HEK293 (cell line): Measurements from ENCODE around the gene SGPL1.

Experiments
- CTCF ChIA-PET: fragments of 350-600 bp; formaldehyde crosslinking; extraction: SDS; loops from one replicate; lab custom pipeline; 2021; ENCODE audit warnings: antibody characterized with exemption; lab: Yijun Ruan, JAX
- POLR2A ChIA-PET: fragments of 300-600 bp; formaldehyde crosslinking; extraction: SDS; loops from one replicate; lab custom pipeline; 2020; ENCODE audit warnings: antibody characterized with exemption, inconsistent platforms; lab: Yijun Ruan, JAX
- H3K27ac ChIP-seq: fragments of 200-500 bp; sonication (Bioruptor generic); 2 replicates; pipeline ENCODE4 v1.5.1; 2014; ENCODE audit warnings: low read depth, low read length, control low read depth, inconsistent platforms; ENCODE audit errors: extremely low read depth
- H3K36me3 ChIP-seq, 2 experiments: fragments of 200-500 bp in 1 of 2; sonication (Bioruptor generic) in 1 of 2; 1 replicate in 1 of 2; 2 replicates in 1 of 2; pipeline ENCODE4 v1.5.1; 2014 to 2017; ENCODE audit warnings: inconsistent platforms in 2 of 2, low read length in 2 of 2; ENCODE audit not compliant: control insufficient read depth in 2 of 2, insufficient read depth in 1 of 2
- H3K4me1 ChIP-seq: fragments of 200-500 bp; sonication (Bioruptor generic); 2 replicates; pipeline ENCODE4 v1.5.1; 2014; ENCODE audit warnings: mild to moderate bottlenecking, low read length, inconsistent platforms; ENCODE audit not compliant: control insufficient read depth, insufficient read depth
- H3K4me3 ChIP-seq: 2 replicates; pipeline ENCODE4 v1.5.1; 2011; ENCODE audit warnings: low read depth, mild to moderate bottlenecking, control low read depth, low read length, moderate library complexity
- H3K9me3 ChIP-seq: fragments of 200-500 bp; sonication (Bioruptor generic); 2 replicates; pipeline ENCODE4 v1.5.1; 2014; ENCODE audit warnings: low read depth, low read length, inconsistent platforms; ENCODE audit not compliant: control insufficient read depth, insufficient read depth
- CTCF ChIP-seq: fragments of 450-650 bp; formaldehyde crosslinking; IDR thresholded peaks from 2 replicates; pipeline ENCODE4 v1.5.1; 2016; ENCODE audit warnings: missing biosample characterization, missing genetic modification characterization
- PRDM4 ChIP-seq: fragments of 450-650 bp; formaldehyde crosslinking; IDR thresholded peaks from 2 replicates; pipeline ENCODE4 v1.5.1; 2017; ENCODE audit warnings: missing biosample characterization, missing genetic modification characterization
- PRDM6 ChIP-seq: fragments of 450-650 bp; formaldehyde crosslinking; IDR thresholded peaks from 2 replicates; pipeline ENCODE4 v1.5.1; 2017; ENCODE audit warnings: missing biosample characterization, missing genetic modification characterization
- SALL2 ChIP-seq: fragments of 450-650 bp; formaldehyde crosslinking; IDR thresholded peaks from 2 replicates; pipeline ENCODE4 v1.5.0; 2017; ENCODE audit warnings: missing biosample characterization, mild to moderate bottlenecking, missing genetic modification characterization, borderline replicate concordance
- SCRT1 ChIP-seq: fragments of 450-650 bp; formaldehyde crosslinking; IDR thresholded peaks from 2 replicates; pipeline ENCODE4 v1.5.1; 2016; ENCODE audit warnings: missing biosample characterization, missing genetic modification characterization, borderline replicate concordance
- SCRT2 ChIP-seq: fragments of 450-650 bp; formaldehyde crosslinking; IDR thresholded peaks from 2 replicates; pipeline ENCODE4 v1.5.1; 2016; ENCODE audit warnings: missing biosample characterization, missing genetic modification characterization
- YY1 ChIP-seq: fragments of 450-650 bp; formaldehyde crosslinking; IDR thresholded peaks from 2 replicates; pipeline ENCODE4 v1.5.1; 2018; ENCODE audit warnings: missing biosample characterization, missing genetic modification characterization
- ZBTB11 ChIP-seq: fragments of 450-650 bp; formaldehyde crosslinking; conservative IDR thresholded peaks from 2 replicates; pipeline ENCODE4 v1.5.1; 2016; ENCODE audit warnings: low read depth, missing biosample characterization, missing genetic modification characterization
- ZEB2 ChIP-seq: fragments of 450-650 bp; formaldehyde crosslinking; IDR thresholded peaks from 2 replicates; pipeline ENCODE4 v1.5.1; 2016; ENCODE audit warnings: missing biosample characterization, missing genetic modification characterization
- ZNF138 ChIP-seq: fragments of 450-650 bp; formaldehyde crosslinking; IDR thresholded peaks from 2 replicates; pipeline ENCODE4 v1.5.1; 2016; ENCODE audit warnings: missing biosample characterization, missing genetic modification characterization, borderline replicate concordance
- ZNF221 ChIP-seq: fragments of 450-650 bp; formaldehyde crosslinking; IDR thresholded peaks from 2 replicates; pipeline ENCODE4 v1.5.1; 2017; ENCODE audit warnings: missing biosample characterization, missing genetic modification characterization, borderline replicate concordance
- ZNF391 ChIP-seq: fragments of 450-650 bp; formaldehyde crosslinking; IDR thresholded peaks from 2 replicates; pipeline ENCODE4 v1.5.1; 2016; ENCODE audit warnings: low read depth, missing biosample characterization, missing genetic modification characterization, borderline replicate concordance
- ZNF654 ChIP-seq: fragments of 450-650 bp; formaldehyde crosslinking; IDR thresholded peaks from 2 replicates; pipeline ENCODE4 v1.5.1; 2016; ENCODE audit warnings: low read depth, missing biosample characterization, missing genetic modification characterization
- ZNF707 ChIP-seq: fragments of 450-650 bp; formaldehyde crosslinking; IDR thresholded peaks from 2 replicates; pipeline ENCODE4 v1.5.1; 2016; ENCODE audit warnings: missing biosample characterization, missing genetic modification characterization
- ZNF830 ChIP-seq: fragments of 450-650 bp; IDR thresholded peaks from 2 replicates; pipeline ENCODE4 v1.5.0; 2018; ENCODE audit warnings: missing biosample characterization, missing genetic modification characterization, low read depth, mild to moderate bottlenecking, moderate library complexity
- TF ChIP-seq, protein P1 (sequence below): fragments of 450-650 bp; formaldehyde crosslinking; IDR thresholded peaks from 2 replicates; pipeline ENCODE4 v1.5.1; 2016; ENCODE audit warnings: missing biosample characterization, missing genetic modification characterization

Gene SGPL1

GRCh38 chr10:70902661-70903261 is 87.0 kb downstream of the SGPL1 start:
- no peaks in the 10 kb centered on the region for H3K4me1 ChIP-seq
- ChIA-PET CTCF (interaction anchor here (0.6 to 5.2 kb wide), 41 partner anchors 12 to 825 kb away, joined by 3 to 64 read pairs (median 4); partner anchors contain the start of gene PCBD1), POLR2A (interaction anchor here (1.3 kb wide), 1 partner anchor 15 kb away, joined by 3 read pairs; no protein-coding TSS in a partner anchor)
- no peaks in the 10 kb centered on the region for H3K36me3 ChIP-seq
- H3K9me3 ChIP-seq = no peaks in the 10 kb centered on the region
- no peak overlapping the region for H3K4me3 ChIP-seq
- H3K27ac ChIP-seq = no peak overlapping the region
- TF ChIP-seq, protein P1, sequence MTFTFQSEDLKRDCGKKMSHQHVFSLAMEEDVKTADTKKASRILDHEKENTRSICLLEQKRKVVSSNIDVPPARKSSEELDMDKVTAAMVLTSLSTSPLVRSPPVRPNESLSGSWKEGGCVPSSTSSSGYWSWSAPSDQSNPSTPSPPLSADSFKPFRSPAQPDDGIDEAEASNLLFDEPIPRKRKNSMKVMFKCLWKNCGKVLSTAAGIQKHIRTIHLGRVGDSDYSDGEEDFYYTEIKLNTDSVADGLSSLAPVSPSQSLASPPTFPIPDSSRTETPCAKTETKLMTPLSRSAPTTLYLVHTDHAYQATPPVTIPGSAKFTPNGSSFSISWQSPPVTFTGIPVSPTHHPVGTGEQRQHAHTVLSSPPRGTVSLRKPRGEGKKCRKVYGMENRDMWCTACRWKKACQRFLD (tag by site-specific recombination) = no peak
- TF ChIP-seq ZNF391 (tag by site-specific recombination) (no peak), ZNF830 (tag by site-specific recombination) (no peak), ZBTB11 (tag by site-specific recombination) (no peak), SCRT2 (tag by site-specific recombination) (peak; percentile 59), SALL2 (tag by site-specific recombination) (no peak), SCRT1 (tag by site-specific recombination) (peak; percentile 63; the same call in 1 of the 2 replicates)

DNA sequence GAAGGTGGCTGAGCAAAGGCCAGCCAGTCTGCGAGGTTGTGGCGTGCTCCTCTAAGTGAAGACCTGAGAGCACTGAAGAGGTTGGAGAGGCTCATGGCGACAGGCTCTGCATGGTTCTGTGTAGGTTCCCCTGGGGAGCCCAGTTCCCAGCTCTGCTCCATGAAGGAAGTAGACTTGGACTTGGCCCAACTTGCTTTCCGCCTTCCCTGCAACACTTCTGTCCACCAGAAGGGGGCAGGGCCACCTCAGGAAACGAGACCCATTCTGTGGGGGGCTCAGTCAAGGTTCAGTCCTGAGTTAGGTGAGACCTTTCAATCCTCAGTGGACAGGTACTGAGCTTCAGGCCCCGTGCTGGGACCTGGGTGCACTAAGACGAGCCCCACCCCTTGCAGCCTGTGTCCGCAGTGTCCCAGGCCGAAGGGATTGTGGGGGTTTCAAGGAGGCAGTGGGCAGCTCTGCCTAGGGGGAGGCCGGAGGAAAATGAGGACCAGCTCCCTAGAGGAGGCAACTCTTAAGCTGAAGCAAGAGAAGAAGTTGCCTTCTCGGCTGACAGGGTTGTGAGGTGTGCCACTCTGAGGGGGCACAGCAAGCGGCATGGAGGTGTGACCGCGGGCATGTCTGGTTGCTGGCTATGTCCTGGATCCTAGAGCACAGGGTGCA is 87.6 kb downstream of the SGPL1 start:
- no peaks in the 10 kb centered on the region for H3K4me1 ChIP-seq
- ChIA-PET POLR2A (interaction anchor here (1.3 kb wide), 1 partner anchor 16 kb away, joined by 3 read pairs; no protein-coding TSS in a partner anchor), CTCF (interaction anchor here (0.5 to 5.2 kb wide), 50 partner anchors 11 to 642 kb away, joined by 3 to 64 read pairs (median 4); partner anchors contain the start of gene PCBD1)
- H3K36me3 ChIP-seq = no peaks in the 10 kb centered on the region
- no peak overlapping the region for H3K4me3 ChIP-seq
- H3K27ac ChIP-seq = no peak overlapping the region
- H3K9me3 ChIP-seq = no peaks in the 10 kb centered on the region
- TF ChIP-seq ZNF654 (peak; percentile 90), PRDM6 (no peak), ZNF138 (tag by site-specific recombination) (no peak), CTCF (peak; percentile 83), ZEB2 (tag by site-specific recombination) (no peak), ZNF221 (tag by site-specific recombination) (no peak), PRDM4 (tag by site-specific recombination) (peak; percentile 51; the same call in 1 of the 2 replicates), ZBTB11 (tag by site-specific recombination) (no peak), YY1 (no peak), ZNF707 (tag by site-specific recombination) (no peak)
